K562 (cell line): ENCODE data around the gene DEPP1. TPM values are rescaled to one million over a fixed set of nuclear protein-coding genes. Genes with fewer than 3 reads are reported as not detected.

ENCODE experiments used
- ATAC-seq: fragments of 200-7000 bp; cut with Tn5 transposase; 3 replicates; pipeline ENCODE4 v1.9.1; 2020; ENCODE audit warnings: moderate library complexity
- BruUV-seq: library from RNA; stranded (reverse); fragments of 400-500 nt; replicated peaks from 2 replicates; lab custom pipeline; 2021; lab: Mats Ljungman, UMichigan
- CTCF ChIA-PET: fragments of 300-600 bp; formaldehyde crosslinking; extraction: SDS; loops from one replicate; lab custom pipeline; 2021; ENCODE audit warnings: low intra/inter-chr PET ratio; lab: Yijun Ruan, JAX
- POLR2A ChIA-PET: fragments of 300-600, 350-650 bp; sonication (Branson Sonifier 250); formaldehyde crosslinking; extraction: SDS; loops from one replicate; lab custom pipeline; 2021; ENCODE audit warnings: antibody characterized with exemption, inconsistent platforms; lab: Yijun Ruan, JAX
- DNase-seq, 4 experiments: peaks; one replicate each; pipeline versions ENCODE4 v3.0.0 to v3.0.0-alpha.2; 2011 to 2018; ENCODE audit warnings: low spot score in 3 of 4, mixed read lengths in 3 of 4; ENCODE audit errors: extremely low read depth in 1 of 4
- FAIRE-seq: peaks from 2 replicates; lab custom pipeline; 2011; peaks lifted over from hg19 to GRCh38; lab: Jason Lieb, UNC
- H2AFZ ChIP-seq: 2 replicates; pipeline ENCODE4 v1.6.0; 2011; ENCODE audit warnings: low read depth, low read length, control low read depth, inconsistent platforms
- H3K27ac ChIP-seq: fragments of 200-600 bp; 3 replicates; pipeline ENCODE4 v1.8.0; 2011; ENCODE audit warnings: low read depth, mild to moderate bottlenecking, control low read depth, inconsistent platforms, low read length, moderate library complexity, mixed read lengths; ENCODE audit errors: extremely low read depth
- H3K27me3 ChIP-seq, 2 experiments: fragments of 300-600 bp in 1 of 2; 2 replicates in 1 of 2; 3 replicates in 1 of 2; pipeline versions ENCODE4 v1.6.0 to v1.8.0; 2011; ENCODE audit warnings: inconsistent platforms in 2 of 2, low read length in 2 of 2, mild to moderate bottlenecking in 1 of 2, mixed read lengths in 1 of 2, moderate library complexity in 1 of 2; ENCODE audit not compliant: control insufficient read depth in 2 of 2, insufficient read depth in 2 of 2
- H3K36me3 ChIP-seq: fragments of 300-600 bp; 3 replicates; pipeline ENCODE4 v1.8.0; 2011; ENCODE audit warnings: mild to moderate bottlenecking, low read length, inconsistent platforms; ENCODE audit not compliant: control insufficient read depth, insufficient read depth
- H3K4me1 ChIP-seq, 2 experiments: fragments of 200-600 bp in 1 of 2; replicated peaks in 1 of 2; 2 replicates in 1 of 2; 3 replicates in 1 of 2; pipeline versions ENCODE4 v1.5.1 to v1.8.0; 2011; ENCODE audit warnings: inconsistent platforms in 2 of 2, low read length in 2 of 2, mild to moderate bottlenecking in 1 of 2, mixed read lengths in 1 of 2, moderate library complexity in 1 of 2; ENCODE audit not compliant: control insufficient read depth in 2 of 2, insufficient read depth in 2 of 2
- H3K4me2 ChIP-seq: 2 replicates; pipeline ENCODE4 v1.6.1; 2011; ENCODE audit warnings: low read length, control low read depth, inconsistent platforms, mixed read lengths; ENCODE audit not compliant: insufficient read depth
- H3K4me3 ChIP-seq: fragments of 200-600 bp; sonication (generic), shearing (Covaris generic); 2 replicates; pipeline ENCODE4 v1.5.1; 2016; ENCODE audit warnings: control low read depth, inconsistent platforms
- H3K79me2 ChIP-seq: fragments of 200-600 bp; 3 replicates; pipeline ENCODE4 v1.8.0; 2011; ENCODE audit warnings: low read length, inconsistent platforms; ENCODE audit not compliant: control insufficient read depth, insufficient read depth
- H3K9ac ChIP-seq, 2 experiments: 2 replicates each; pipeline versions ENCODE4 v1.6.0 to v1.6.1; 2011; ENCODE audit warnings: low read depth in 2 of 2, low read length in 2 of 2, control low read depth in 1 of 2, inconsistent platforms in 1 of 2, mild to moderate bottlenecking in 1 of 2, mixed read lengths in 1 of 2; ENCODE audit not compliant: insufficient read depth in 1 of 2
- H3K9me1 ChIP-seq: one replicate; pipeline ENCODE4 v1.6.0; 2011; ENCODE audit warnings: inconsistent platforms, mild to moderate bottlenecking, low read length, moderate library complexity; ENCODE audit not compliant: control insufficient read depth, insufficient read depth
- H3K9me3 ChIP-seq: replicated peaks from 2 replicates; pipeline ENCODE4 v1.5.1; 2011; ENCODE audit warnings: low read depth, low read length, inconsistent platforms; ENCODE audit not compliant: control insufficient read depth, insufficient read depth
- H4K20me1 ChIP-seq: replicated peaks from 2 replicates; pipeline ENCODE4 v1.6.1; 2011; ENCODE audit warnings: low read length, inconsistent platforms, mixed read lengths; ENCODE audit not compliant: control insufficient read depth, insufficient read depth
- BHLHE40 ChIP-seq: IDR thresholded peaks from 2 replicates; pipeline ENCODE4 v1.6.1; 2011; ENCODE audit warnings: low read length, improper control_type of control experiment
- EP300 ChIP-seq: IDR thresholded peaks from 2 replicates; pipeline ENCODE4 v1.6.1; 2012; ENCODE audit warnings: low read length, improper control_type of control experiment
- MEIS2 ChIP-seq: fragments of 450-650 bp; IDR thresholded peaks from 2 replicates; pipeline ENCODE4 v1.6.1; 2014; ENCODE audit warnings: mild to moderate bottlenecking; ENCODE audit not compliant: partially characterized antibody
- TAF1 ChIP-seq: IDR thresholded peaks from 2 replicates; pipeline ENCODE4 v1.6.1; 2011; ENCODE audit warnings: mild to moderate bottlenecking, low read length, moderate library complexity; ENCODE audit not compliant: insufficient read depth, control insufficient read depth, severe bottlenecking; ENCODE audit errors: extremely low read depth
- ZFP36 ChIP-seq: fragments of 150-350 bp; IDR thresholded peaks from 2 replicates; pipeline ENCODE4 v1.6.1; 2018; ENCODE audit warnings: low read length, low read depth; ENCODE audit not compliant: partially characterized antibody
- WGBS: fragments of 100-300 bp; shearing (Covaris generic); methylation state at CpG from one replicate; pipeline ENCODE4 v1.1.6; 2016; ENCODE audit warnings: low coverage, mixed read lengths; ENCODE audit not compliant: insufficient coverage; ENCODE audit errors: missing lambda C conversion rate; 5-methylcytosine and 5-hydroxymethylcytosine counted together
- in situ Hi-C: fragments of 300-500 bp; cut with MboI; formaldehyde crosslinking; loops from 4 replicates; pipeline ENCODE4 v1.15.0; 2018; ENCODE audit warnings: inconsistent platforms, mixed read lengths
- intact Hi-C: fragments of 100-400 bp; cut with micrococcal nuclease; formaldehyde crosslinking; loops from 2 replicates; pipeline ENCODE4 v1.14.2; 2022
- polyA plus RNA-seq, 8 experiments: library from polyadenylated mRNA; depleted of rRNA in 4 of 8; stranded (reverse) in 5 of 8; unstranded in 3 of 8; fragments of >200 nt; fragmentation: Nextera tagmentation in 2 of 8; fragmentation: Illumina TruSeq in 1 of 8; extraction: Ambion mirVana in 2 of 8; extraction: Trizol in 1 of 8; gene quantifications; 2 replicates each; pipeline versions ENCODE4 v1.2.1 to v1.2.3, GENCODE V29; 2011 to 2014; ENCODE audit warnings: inconsistent platforms in 1 of 8, missing spikeins in 1 of 8
- total RNA-seq, 7 experiments: library from RNA; depleted of rRNA in 6 of 7; stranded (reverse); fragments of >200 nt in 6 of 7; fragmentation: Illumina TruSeq in 2 of 7; extraction: Trizol in 2 of 7; gene quantifications; 2 replicates each; pipeline versions ENCODE4 v1.2.1 to v1.2.3, GENCODE V29; 2011 to 2021; ENCODE audit warnings: low replicate concordance in 1 of 7

DEPP1 gene
- total and polyA plus RNA-seq, 9 of the 15 experiments (the other 6 are each of a cell fraction or from before 2014, with no cell fraction given): 0.04 to 0.54 (median 0.20) TPM; not detected in 1

DNA sequence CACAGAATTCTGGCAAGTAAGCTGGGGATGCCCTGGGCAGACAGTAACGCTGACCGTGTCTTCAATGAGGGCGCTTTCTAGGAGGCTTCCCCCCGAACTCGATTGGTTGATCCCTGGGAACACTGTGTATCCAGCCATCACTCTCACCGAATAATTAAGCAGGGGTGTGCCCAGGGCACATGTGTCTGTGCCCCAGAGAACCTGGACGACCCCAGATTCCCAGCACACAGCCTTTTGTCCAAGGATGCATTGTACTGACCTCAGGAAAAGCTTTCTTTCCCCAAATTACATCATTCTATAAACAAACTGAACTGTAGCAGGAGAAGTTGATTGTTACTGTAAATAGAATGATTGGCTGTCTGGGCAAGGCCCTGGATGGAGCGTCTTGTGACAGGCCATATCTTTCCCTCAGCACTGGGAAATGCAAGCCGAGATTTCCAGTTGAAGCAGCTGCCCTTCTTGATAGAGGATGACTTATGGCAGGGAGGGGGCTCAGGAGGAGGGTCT lies 6.6 kb upstream of the DEPP1 start (continued):
- TF ChIP-seq MEIS2 (peak; percentile 74), EP300 (peak; percentile 51; the same call in 1 of the 2 replicates)

GRCh38 chr10:44984671-44985101 lies 6.1 kb upstream of the DEPP1 start:
- intact Hi-C loops (no loop called here), in situ Hi-C loops (no loop called here)
- H3K4me2 ChIP-seq: no peak overlapping the region
- ChIA-PET CTCF (no interaction called here), POLR2A (interaction anchor here (0.6 kb wide), 1 partner anchor 9 kb away, joined by 3 read pairs; no protein-coding TSS in a partner anchor)
- BruUV-seq: no TSS peak
- FAIRE-seq (no peak), DNase-seq (no peak), ATAC-seq (no peak)
- H2AFZ ChIP-seq: no peak overlapping the region
- peaks cover 14 to 33% of the 10 kb centered on the region in 2 experiments for H3K27me3 ChIP-seq
- 50% methylated on average over 14 of the region's 15 CpGs for WGBS
- H3K9ac ChIP-seq: no peak overlapping the region; a peak in 1 of 4 replicates
- no peaks in the 10 kb centered on the region for H3K9me3 ChIP-seq
- H3K9me1 ChIP-seq: no peaks in the 10 kb centered on the region
- H3K36me3 ChIP-seq: no peaks in the 10 kb centered on the region
- peaks cover 22 to 30% of the 10 kb centered on the region in 2 experiments for H3K4me1 ChIP-seq
- no peak overlapping the region for H3K27ac ChIP-seq
- no peaks in the 10 kb centered on the region for H3K79me2 ChIP-seq
- 0 out of 2 replicates have a peak, but pooled peaks cover 3% of the 10 kb centered on the region for H4K20me1 ChIP-seq
- TF ChIP-seq ZFP36: no peak
- 0 out of 2 replicates have a peak, but pooled peaks have one; percentile 17 for TF ChIP-seq BHLHE40
- no peak for TF ChIP-seq TAF1
- H3K4me3 ChIP-seq: no peak overlapping the region
